ENCODE measurements around the gene TM7SF2. TPM values are rescaled to one million over a fixed set of nuclear protein-coding genes. Genes with fewer than 3 reads are reported as not detected.

The TM7SF2 gene
- total RNA-seq, 2 experiments from 2014 or later, result 10.9 to 11.9 TPM

GRCh38 chr11:65095974-65096806 lies 15.5 kb upstream of the TM7SF2 start, which contains the start of gene VPS51:
Gene VPS51, plus strand, starts transcription at chr11:65096214. Its CDS starts 37 bp downstream, at chr11:65096251.
- CTCF ChIA-PET, result interaction anchor here (1.7 to 5.1 kb wide), 2 partner anchors 16 to 83 kb away, joined by 4 to 41 read pairs; partner anchors contain the start of gene TM7SF2
- peak; percentile 90 for DNase-seq
- H3K9me3 Mint-ChIP-seq, result no peaks in the 10 kb centered on the region
- H3K27me3 Mint-ChIP-seq (ENCODE audit: low read depth), result no peaks in the 10 kb centered on the region
- intact Hi-C loops (cut with micrococcal nuclease), result loop anchor here (1.0 to 2.0 kb wide), 6 partner anchors 12 to 69 kb away; partner anchors contain the start of genes CDCA5, FAU, MRPL49 and SNX15
- peaks cover 2% of the 10 kb centered on the region for H3K36me3 Mint-ChIP-seq (ENCODE audit: low read depth)
- peak within 1 kb of the TSS; percentile 95 for H3K27ac Mint-ChIP-seq
- H3K4me3 Mint-ChIP-seq, result peak within 1 kb of the TSS; percentile 94
- peaks cover 17% of the 10 kb centered on the region for H3K4me1 Mint-ChIP-seq (ENCODE audit: low read depth)

DNA sequence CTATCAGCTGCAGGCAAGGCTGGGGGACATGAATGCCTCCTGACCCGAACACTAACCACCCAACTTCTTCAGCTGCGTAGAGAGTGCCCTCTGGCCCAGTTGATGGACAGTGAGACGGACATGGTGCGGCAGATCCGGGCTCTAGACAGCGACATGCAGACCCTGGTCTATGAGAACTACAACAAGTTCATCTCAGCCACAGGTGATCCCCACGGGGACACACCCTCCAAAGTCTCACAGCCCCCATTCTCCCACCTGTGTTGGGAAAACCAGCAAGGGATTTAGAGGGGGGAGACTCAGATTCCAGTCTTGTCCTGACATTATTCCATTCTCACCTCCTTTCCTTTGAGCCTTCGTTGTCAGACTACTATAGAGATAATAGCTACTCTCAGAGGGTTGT lies 14.7 kb upstream of the TM7SF2 start:
- CTCF ChIA-PET, result interaction anchor here (1.7 to 5.1 kb wide), 2 partner anchors 15 to 84 kb away, joined by 4 to 41 read pairs; partner anchors contain the start of gene TM7SF2
- no peaks in the 10 kb centered on the region for H3K9me3 Mint-ChIP-seq
- H3K36me3 Mint-ChIP-seq (ENCODE audit: low read depth), result peaks cover 2% of the 10 kb centered on the region
- intact Hi-C loops (cut with micrococcal nuclease), result loop anchor here (1.0 to 2.0 kb wide), 6 partner anchors 13 to 70 kb away; partner anchors contain the start of genes CDCA5, FAU, MRPL49 and SNX15
- H3K4me1 Mint-ChIP-seq (ENCODE audit: low read depth), result peaks cover 17% of the 10 kb centered on the region
- no peaks in the 10 kb centered on the region for H3K27me3 Mint-ChIP-seq (ENCODE audit: low read depth)
- no peak for DNase-seq
- peak overlapping the region; percentile 94 for H3K4me3 Mint-ChIP-seq
- peak overlapping the region; percentile 24 for H3K27ac Mint-ChIP-seq

- H3K4me1 Mint-ChIP-seq (ENCODE audit: low read depth), result peaks cover 19% of the 10 kb centered on the region
- CTCF ChIA-PET, result interaction anchor here (1.2 to 5.1 kb wide), 4 partner anchors 11 to 18 kb away, joined by 3 to 41 read pairs (median 10); partner anchors contain the start of genes TM7SF2 and ZNHIT2
- DNase-seq, result no peak
- H3K36me3 Mint-ChIP-seq (ENCODE audit: low read depth), result peaks cover 4% of the 10 kb centered on the region
- no peaks in the 10 kb centered on the region for H3K9me3 Mint-ChIP-seq
- intact Hi-C loops (cut with micrococcal nuclease), result no loop called here
- H3K4me3 Mint-ChIP-seq, result no peak overlapping the region
- no peaks in the 10 kb centered on the region for H3K27me3 Mint-ChIP-seq (ENCODE audit: low read depth)
- H3K27ac Mint-ChIP-seq, result no peak overlapping the region
These were observed 10.9 kb upstream of the TM7SF2 start for GRCh38 chr11:65100674-65101350.

GRCh38 chr11:65102142-65103095 lies 9.3 kb upstream of the TM7SF2 start:
- H3K4me1 Mint-ChIP-seq (ENCODE audit: low read depth), result peaks cover 12% of the 10 kb centered on the region
- H3K27ac Mint-ChIP-seq, result no peak overlapping the region
- peaks cover 4% of the 10 kb centered on the region for H3K36me3 Mint-ChIP-seq (ENCODE audit: low read depth)
- DNase-seq, result no peak
- intact Hi-C loops (cut with micrococcal nuclease), result no loop called here
- no peaks in the 10 kb centered on the region for H3K9me3 Mint-ChIP-seq
- CTCF ChIA-PET, result interaction anchor here (0.6 to 3.4 kb wide), 5 partner anchors 9 to 272 kb away, joined by 3 to 16 read pairs (median 4); partner anchors contain the start of genes TM7SF2 and ZNHIT2
- no peaks in the 10 kb centered on the region for H3K27me3 Mint-ChIP-seq (ENCODE audit: low read depth)
- H3K4me3 Mint-ChIP-seq, result no peak overlapping the region

GRCh38 chr11:65103476-65103875 lies 8.2 kb upstream of the TM7SF2 start:
- intact Hi-C loops (cut with micrococcal nuclease), result no loop called here
- H3K4me3 Mint-ChIP-seq, result no peak overlapping the region
- no peaks in the 10 kb centered on the region for H3K9me3 Mint-ChIP-seq
- peaks cover 6% of the 10 kb centered on the region for H3K4me1 Mint-ChIP-seq (ENCODE audit: low read depth)
- no peak overlapping the region for H3K27ac Mint-ChIP-seq
- no peak for DNase-seq
- CTCF ChIA-PET, result interaction anchor here (0.6 to 3.4 kb wide), 2 partner anchors 8 to 29 kb away, joined by 3 to 16 read pairs; partner anchors contain the start of gene TM7SF2
- H3K36me3 Mint-ChIP-seq (ENCODE audit: low read depth), result peaks cover 4% of the 10 kb centered on the region
- H3K27me3 Mint-ChIP-seq (ENCODE audit: low read depth), result no peaks in the 10 kb centered on the region

DNA sequence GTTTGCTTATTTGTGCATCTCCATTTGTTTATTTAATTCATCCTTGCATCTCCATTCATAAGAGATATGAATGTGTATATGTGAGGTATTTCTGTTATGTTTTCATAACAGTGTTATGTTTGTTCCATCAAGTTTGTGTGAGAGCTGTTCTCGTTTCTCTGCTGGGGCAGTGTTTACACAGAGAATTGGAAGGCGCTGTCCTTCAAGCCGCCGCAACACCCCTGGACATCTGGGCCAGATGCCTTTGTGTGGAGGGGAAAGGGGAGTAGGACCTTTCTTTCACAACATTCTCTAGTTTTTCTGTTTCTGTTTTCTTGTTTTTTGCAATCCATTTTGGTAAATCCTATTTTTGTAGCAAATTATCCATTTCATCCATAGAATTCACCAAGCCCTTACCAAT lies 7.0 kb upstream of the TM7SF2 start:
- CTCF ChIA-PET, result no interaction called here
- Mint-ChIP-seq H3K9me3 (no peaks in the 10 kb centered on the region), H3K27me3 (ENCODE audit: low read depth) (no peaks in the 10 kb centered on the region), H3K4me3 (no peak overlapping the region), H3K4me1 (ENCODE audit: low read depth) (peaks cover 6% of the 10 kb centered on the region), H3K36me3 (ENCODE audit: low read depth) (peaks cover 4% of the 10 kb centered on the region), H3K27ac (peak overlapping the region; percentile 6)
- no peak for DNase-seq
- intact Hi-C loops (cut with micrococcal nuclease), result no loop called here

GRCh38 chr11:65107078-65107477 lies 4.6 kb upstream of the TM7SF2 start:
- Mint-ChIP-seq H3K4me3 (no peak overlapping the region), H3K27me3 (ENCODE audit: low read depth) (no peaks in the 10 kb centered on the region), H3K4me1 (ENCODE audit: low read depth) (peaks cover 27% of the 10 kb centered on the region), H3K9me3 (no peaks in the 10 kb centered on the region), H3K27ac (no peak overlapping the region), H3K36me3 (ENCODE audit: low read depth) (peaks cover 1% of the 10 kb centered on the region)
- intact Hi-C loops (cut with micrococcal nuclease), result no loop called here
- no peak for DNase-seq
- CTCF ChIA-PET, result no interaction called here

DNA sequence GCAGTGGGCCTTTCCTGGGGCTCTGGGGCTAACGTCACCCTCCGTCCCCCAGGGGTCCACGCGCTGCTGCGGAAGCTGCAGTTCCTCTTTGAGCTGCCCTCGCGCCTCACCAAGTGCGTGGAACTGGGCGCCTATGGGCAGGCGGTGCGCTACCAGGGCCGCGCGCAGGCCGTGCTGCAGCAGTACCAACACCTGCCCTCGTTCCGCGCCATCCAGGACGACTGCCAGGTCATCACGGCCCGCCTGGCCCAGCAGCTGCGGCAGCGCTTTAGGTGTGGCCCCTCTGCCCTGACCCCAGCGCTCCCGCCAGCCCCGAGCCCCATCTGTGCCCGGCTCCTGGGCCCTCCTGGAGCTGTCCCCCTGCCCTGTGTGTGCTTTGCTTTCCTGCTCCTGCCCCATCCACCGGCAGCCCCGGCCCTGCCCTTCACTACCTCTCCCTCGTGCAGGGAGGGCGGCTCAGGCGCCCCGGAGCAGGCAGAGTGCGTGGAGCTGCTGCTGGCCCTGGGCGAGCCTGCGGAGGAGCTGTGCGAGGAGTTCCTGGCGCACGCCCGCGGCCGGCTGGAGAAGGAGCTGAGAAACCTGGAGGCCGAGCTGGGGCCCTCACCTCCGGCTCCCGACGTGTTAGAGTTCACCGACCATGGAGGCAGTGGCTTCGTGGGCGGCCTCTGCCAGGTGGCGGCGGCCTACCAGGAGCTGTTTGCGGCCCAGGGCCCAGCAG lies 3.8 kb upstream of the TM7SF2 start:
- Mint-ChIP-seq H3K27ac (no peak overlapping the region), H3K27me3 (ENCODE audit: low read depth) (no peaks in the 10 kb centered on the region), H3K4me3 (no peak overlapping the region), H3K9me3 (no peaks in the 10 kb centered on the region), H3K4me1 (ENCODE audit: low read depth) (peaks cover 27% of the 10 kb centered on the region), H3K36me3 (ENCODE audit: low read depth) (peaks cover 1% of the 10 kb centered on the region)
- intact Hi-C loops (cut with micrococcal nuclease), result no loop called here
- CTCF ChIA-PET, result no interaction called here
- DNase-seq, result no peak

DNA sequence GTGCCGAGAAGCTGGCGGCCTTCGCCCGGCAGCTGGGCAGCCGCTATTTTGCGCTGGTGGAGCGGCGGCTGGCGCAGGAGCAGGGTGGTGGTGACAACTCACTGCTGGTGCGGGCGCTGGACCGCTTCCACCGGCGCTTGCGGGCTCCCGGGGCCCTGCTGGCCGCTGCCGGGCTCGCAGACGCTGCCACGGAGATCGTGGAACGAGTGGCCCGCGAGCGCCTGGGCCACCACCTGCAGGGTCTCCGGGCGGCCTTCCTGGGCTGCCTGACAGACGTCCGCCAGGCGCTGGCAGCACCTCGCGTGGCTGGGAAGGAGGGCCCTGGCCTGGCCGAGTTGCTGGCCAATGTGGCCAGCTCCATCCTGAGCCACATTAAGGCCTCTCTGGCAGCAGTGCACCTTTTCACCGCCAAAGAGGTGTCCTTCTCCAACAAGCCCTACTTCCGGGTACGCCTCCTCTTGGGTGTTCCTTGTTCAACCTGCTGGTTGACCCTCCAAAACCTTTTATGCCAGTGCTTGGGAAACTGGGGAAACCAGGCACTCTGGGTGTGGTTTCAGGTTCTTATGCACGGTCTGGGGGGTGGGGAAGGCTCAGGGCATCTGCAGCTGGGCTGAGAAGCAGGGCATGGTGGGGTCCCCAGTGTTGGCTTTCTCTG lies 3.1 kb upstream of the TM7SF2 start:
- Mint-ChIP-seq H3K36me3 (ENCODE audit: low read depth) (peaks cover 1% of the 10 kb centered on the region), H3K27me3 (ENCODE audit: low read depth) (no peaks in the 10 kb centered on the region), H3K27ac (no peak overlapping the region), H3K4me3 (no peak overlapping the region), H3K4me1 (ENCODE audit: low read depth) (peaks cover 34% of the 10 kb centered on the region), H3K9me3 (no peaks in the 10 kb centered on the region)
- DNase-seq, result no peak
- intact Hi-C loops (cut with micrococcal nuclease), result no loop called here
- CTCF ChIA-PET, result interaction anchor here (0.7 kb wide), 1 partner anchor 207 kb away, joined by 3 read pairs; no protein-coding TSS in a partner anchor

GRCh38 chr11:65109231-65110198 lies 2.2 kb upstream of the TM7SF2 start:
- no peaks in the 10 kb centered on the region for H3K9me3 Mint-ChIP-seq
- peaks cover 1% of the 10 kb centered on the region for H3K36me3 Mint-ChIP-seq (ENCODE audit: low read depth)
- intact Hi-C loops (cut with micrococcal nuclease), result loop anchor here (1.0 to 5.0 kb wide), 6 partner anchors 9 to 223 kb away; partner anchors contain the start of genes CAPN1, DPF2, POLA2 and SAC3D1
- no peaks in the 10 kb centered on the region for H3K27me3 Mint-ChIP-seq (ENCODE audit: low read depth)
- DNase-seq, result no peak
- H3K27ac Mint-ChIP-seq, result peak overlapping the region; percentile 46
- H3K4me1 Mint-ChIP-seq (ENCODE audit: low read depth), result peaks cover 37% of the 10 kb centered on the region
- no peak overlapping the region for H3K4me3 Mint-ChIP-seq
- CTCF ChIA-PET, result interaction anchor here (0.5 to 4.1 kb wide), 18 partner anchors 7 to 263 kb away, joined by 3 to 41 read pairs (median 6); partner anchors contain the start of genes ARL2, CAPN1, DPF2 and FAU

All from activated naive CD4-positive, alpha-beta T cell treated with anti-CD3 and anti-CD28 coated beads for 36 hours (primary cell).